Parathyroid adenoma (tissue), 2 donors: ENCODE data around the gene PSPC1.

ENCODE experiments used
- H2AFZ ChIP-seq: fragments of 300-600 bp; sonication (generic); one replicate; pipeline ENCODE4 v1.7.0; 2017; ENCODE audit warnings: antibody characterized with exemption, mild to moderate bottlenecking
- H3K27ac ChIP-seq: fragments of 300-600 bp; sonication (generic); one replicate; pipeline ENCODE4 v1.7.0; 2017
- H3K27me3 ChIP-seq: fragments of 300-600 bp; sonication (generic); one replicate; pipeline ENCODE4 v1.7.0; 2017; ENCODE audit warnings: low read length; ENCODE audit not compliant: control insufficient read depth, insufficient read depth
- H3K36me3 ChIP-seq: fragments of 300-600 bp; sonication (generic); one replicate; pipeline ENCODE4 v1.7.0; 2017; ENCODE audit warnings: low read length; ENCODE audit not compliant: control insufficient read depth, insufficient read depth
- H3K4me1 ChIP-seq: fragments of 300-600 bp; sonication (generic); one replicate; pipeline ENCODE4 v1.7.0; 2017; ENCODE audit warnings: control low read depth
- H3K4me2 ChIP-seq: fragments of 300-600 bp; sonication (generic); one replicate; pipeline ENCODE4 v1.7.0; 2017; ENCODE audit warnings: low read length
- H3K4me3 ChIP-seq: fragments of 300-600 bp; sonication (generic); one replicate; pipeline ENCODE4 v1.7.0; 2017; ENCODE audit warnings: low read depth, low read length
- H3K79me2 ChIP-seq: fragments of 300-600 bp; sonication (generic); one replicate; pipeline ENCODE4 v1.7.0; 2017; ENCODE audit warnings: control low read depth
- H3K9ac ChIP-seq: fragments of 300-600 bp; sonication (generic); one replicate; pipeline ENCODE4 v1.7.0; 2017; ENCODE audit warnings: mild to moderate bottlenecking
- H3K9me3 ChIP-seq: fragments of 300-600 bp; sonication (generic); one replicate; pipeline ENCODE4 v1.7.0; 2017; ENCODE audit warnings: low read length; ENCODE audit not compliant: control insufficient read depth
- CTCF ChIP-seq: fragments of 300-600 bp; sonication (generic); IDR thresholded peaks from one replicate; pipeline ENCODE4 v1.7.0; 2017; ENCODE audit warnings: antibody characterized with exemption, mild to moderate bottlenecking
- donor health status: primary hyperparathyroidism.

Gene PSPC1

DNA sequence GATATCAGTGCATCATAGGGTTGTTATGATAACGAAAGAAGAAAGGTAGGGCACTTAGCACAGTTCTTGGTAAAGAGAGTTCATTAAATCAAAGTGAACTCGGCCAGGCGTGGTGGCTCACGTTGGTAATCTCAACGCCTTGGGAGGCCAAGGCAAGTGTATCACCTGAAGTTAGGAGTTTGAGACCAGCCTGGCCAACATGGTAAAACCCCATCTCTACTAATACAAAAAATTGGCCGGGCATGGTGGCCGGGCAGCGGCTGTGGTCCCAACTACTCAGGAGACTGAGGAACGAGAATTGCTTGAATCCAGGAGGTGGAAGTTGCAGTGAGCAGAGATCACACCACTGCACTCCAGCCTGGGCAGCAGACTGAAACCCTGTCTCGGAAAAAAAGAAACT is 19.1 kb downstream of the PSPC1 start:
- Histone ChIP-seq H3K27me3 (no peaks in the 10 kb centered on the region), H3K4me3 (no peak overlapping the region), H3K36me3 (no peaks in the 10 kb centered on the region), H3K9me3 (no peaks in the 10 kb centered on the region), H3K27ac (no peak overlapping the region), H3K4me2 (no peak overlapping the region), H3K4me1 (no peaks in the 10 kb centered on the region), H3K79me2 (peaks cover 4% of the 10 kb centered on the region), H3K9ac (no peak overlapping the region), H2AFZ (no peak overlapping the region)
- no peak for TF ChIP-seq CTCF

DNA sequence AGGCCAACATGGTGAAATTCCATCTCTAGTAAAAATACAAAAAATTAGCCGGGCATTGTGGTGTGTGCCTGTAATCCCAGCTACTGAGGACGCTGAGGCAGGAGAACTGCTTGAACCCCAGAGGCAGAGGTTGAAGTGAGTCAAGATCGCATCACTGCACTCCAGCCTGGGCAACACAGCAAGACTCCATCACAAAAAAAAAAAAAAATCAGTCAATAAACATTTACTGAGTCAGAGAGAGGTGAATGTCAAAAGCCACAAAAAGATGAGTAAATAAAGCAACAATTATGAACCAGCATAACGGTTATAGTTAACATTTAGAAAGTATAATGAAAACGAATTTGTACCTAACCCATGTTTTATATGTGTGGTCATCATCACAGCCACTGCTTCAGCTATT is 23.1 kb downstream of the PSPC1 start:
- Histone ChIP-seq H3K4me1 (no peaks in the 10 kb centered on the region), H3K4me2 (no peak overlapping the region), H3K36me3 (no peaks in the 10 kb centered on the region), H2AFZ (no peak overlapping the region), H3K9ac (no peak overlapping the region), H3K79me2 (peaks cover 12% of the 10 kb centered on the region), H3K27me3 (no peaks in the 10 kb centered on the region), H3K27ac (no peak overlapping the region), H3K4me3 (no peak overlapping the region), H3K9me3 (no peaks in the 10 kb centered on the region)
- TF ChIP-seq CTCF = no peak

GRCh38 chr13:19742643-19743042 is 40.1 kb downstream of the PSPC1 start:
- TF ChIP-seq CTCF = no peak
- H3K36me3 ChIP-seq = no peaks in the 10 kb centered on the region

DNA sequence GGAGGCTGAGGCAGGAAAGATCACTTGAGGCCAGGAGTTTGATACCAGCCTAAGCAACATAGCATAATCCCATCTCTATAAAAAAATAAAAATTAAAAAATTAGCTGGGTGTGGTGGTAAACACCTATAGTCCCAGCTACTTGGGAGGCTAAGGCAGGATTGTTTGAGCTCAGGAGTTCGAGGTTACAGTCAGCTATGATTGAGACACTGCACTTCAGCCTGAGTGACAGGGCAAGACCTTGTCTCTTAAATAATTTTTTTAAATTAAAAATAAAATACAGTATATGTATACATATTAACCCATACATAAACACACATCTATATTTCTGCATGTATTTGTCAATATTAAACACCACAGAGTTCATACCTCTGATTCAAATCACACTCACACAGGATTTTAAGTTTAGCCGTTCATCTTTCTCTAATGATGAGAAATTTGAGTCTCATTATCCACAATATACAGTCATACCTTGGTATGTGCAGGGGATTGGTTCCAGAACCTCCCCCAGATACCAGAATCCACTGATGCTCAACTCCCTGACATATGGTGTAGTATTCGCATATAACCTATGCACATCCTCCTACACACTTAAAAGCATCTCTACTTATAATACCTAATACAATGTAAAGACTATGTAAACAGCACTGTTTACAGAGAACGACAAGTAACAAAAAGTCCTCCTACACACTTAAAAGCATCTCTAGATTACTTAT is 44.7 kb downstream of the PSPC1 start:
- Histone ChIP-seq H3K36me3 (no peaks in the 10 kb centered on the region), H3K4me2 (no peak overlapping the region), H3K4me1 (no peaks in the 10 kb centered on the region), H3K4me3 (no peak overlapping the region), H2AFZ (no peak overlapping the region), H3K9ac (no peak overlapping the region), H3K9me3 (no peaks in the 10 kb centered on the region), H3K27me3 (no peaks in the 10 kb centered on the region), H3K79me2 (peaks cover 9% of the 10 kb centered on the region), H3K27ac (no peak overlapping the region)
- TF ChIP-seq CTCF = no peak

More at GRCh38 chr13:19742643-19743042, 40.1 kb downstream of the PSPC1 start:
- H3K27me3 ChIP-seq = no peaks in the 10 kb centered on the region
- H3K4me1 ChIP-seq = no peaks in the 10 kb centered on the region
- H3K27ac ChIP-seq = no peak overlapping the region
- H3K79me2 ChIP-seq = peaks cover 9% of the 10 kb centered on the region
- H3K9me3 ChIP-seq = no peaks in the 10 kb centered on the region
- H3K9ac ChIP-seq = no peak overlapping the region
- H2AFZ ChIP-seq = no peak overlapping the region
- H3K4me2 ChIP-seq = no peak overlapping the region
- no peak overlapping the region for H3K4me3 ChIP-seq

DNA sequence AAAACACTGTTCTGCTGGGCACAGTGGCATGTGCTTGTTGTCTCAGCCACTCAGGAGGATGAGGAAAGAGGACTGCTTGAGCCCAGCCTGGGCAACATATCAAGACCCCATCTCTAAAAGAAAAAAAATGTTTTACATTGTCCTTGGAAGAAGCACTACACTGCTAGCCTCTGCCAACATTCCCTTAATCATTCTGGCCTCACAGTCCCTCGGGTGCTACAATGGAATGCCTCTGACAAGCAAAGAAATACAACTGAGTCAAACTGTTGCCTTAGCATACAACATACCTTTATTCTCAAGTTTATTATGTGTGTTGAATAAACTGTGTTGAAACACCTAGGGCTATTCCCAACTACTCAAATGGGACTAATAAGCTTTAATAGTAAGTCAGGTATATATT is 56.1 kb downstream of the PSPC1 start:
- no peak overlapping the region for H3K27ac ChIP-seq
- no peaks in the 10 kb centered on the region for H3K36me3 ChIP-seq
- H3K79me2 ChIP-seq = no peaks in the 10 kb centered on the region
- no peaks in the 10 kb centered on the region for H3K9me3 ChIP-seq
- H3K4me1 ChIP-seq = no peaks in the 10 kb centered on the region
- H2AFZ ChIP-seq = no peak overlapping the region
- H3K4me3 ChIP-seq = no peak overlapping the region
- H3K27me3 ChIP-seq = no peaks in the 10 kb centered on the region
- no peak for TF ChIP-seq CTCF
- H3K9ac ChIP-seq = no peak overlapping the region
- no peak overlapping the region for H3K4me2 ChIP-seq
